ENCODE data around the gene RASGRP3. TPM values are rescaled to one million over a fixed set of nuclear protein-coding genes. Genes with fewer than 3 reads are reported as not detected.

RASGRP3 gene
- total and polyA plus RNA-seq, 2 of the 13 experiments (the other 11 are each of a cell fraction or from before 2014, with no cell fraction given), result 0.01 TPM; not detected in 1

GRCh38 chr2:33532146-33532545 is 55.7 kb downstream of the RASGRP3 start (continued):
- TF ChIP-seq TBP (CRISPR knock-in tag; IDR thresholded peaks at IDR 0.05), result no peak
- no peak for TF ChIP-seq CHCHD3 (CRISPR knock-in tag; IDR thresholded peaks at IDR 0.05)

- CTCF ChIA-PET (ENCODE audit: low intra/inter-chr PET ratio, low total read pairs), result no interaction called here
- ATAC-seq (no peak), DNase-seq (ENCODE audit: low spot score) (no peak), FAIRE-seq (no peak)
- H3K4me2 ChIP-seq (ENCODE audit: low read depth, low read length), result no peak overlapping the region
- no peaks in the 10 kb centered on the region; a peak in 1 of 5 replicates for H3K27me3 ChIP-seq (ENCODE audit: control insufficient read depth in 1 of 2, insufficient read depth in 2 of 2, low read length in 2 of 2)
- H3K79me2 ChIP-seq (ENCODE audit: insufficient read depth, low read length), result no peaks in the 10 kb centered on the region
- no peaks in the 10 kb centered on the region for H3K4me1 ChIP-seq (ENCODE audit: insufficient read depth, low read length)
- WGBS (ENCODE audit: low lambda C conversion rate), result 10% methylated on average over 2 of the region's 2 CpGs
- H3K4me3 ChIP-seq (replicated peaks in 1 of 3; ENCODE audit: insufficient read depth in 1 of 3, low read depth in 2 of 3, low read length in 3 of 3), result no peak overlapping the region
- POLR2A ChIA-PET, result no interaction called here
- no peaks in the 10 kb centered on the region for H4K20me1 ChIP-seq (ENCODE audit: insufficient read depth, low read length)
- no peak overlapping the region for H3K27ac ChIP-seq (ENCODE audit: extremely low read length, insufficient read depth, low read length)
- no TSS peak for BruUV-seq (replicated peaks)
- H3K36me3 ChIP-seq (replicated peaks in 1 of 2; ENCODE audit: control insufficient read depth in 1 of 2, insufficient read depth in 2 of 2, low read length in 2 of 2), result no peaks in the 10 kb centered on the region
- H3K9ac ChIP-seq (ENCODE audit: insufficient read depth, low read depth, low read length), result no peak overlapping the region
- intact Hi-C loops (cut with micrococcal nuclease; ENCODE audit: unreplicated experiment) (no loop called here), in situ Hi-C loops (cut with HindIII; ENCODE audit: extremely low pct_ligation_motif_present, low pct_unique_long_range_greater_than_20kb) (no loop called here)
- TF ChIP-seq, protein P1, sequence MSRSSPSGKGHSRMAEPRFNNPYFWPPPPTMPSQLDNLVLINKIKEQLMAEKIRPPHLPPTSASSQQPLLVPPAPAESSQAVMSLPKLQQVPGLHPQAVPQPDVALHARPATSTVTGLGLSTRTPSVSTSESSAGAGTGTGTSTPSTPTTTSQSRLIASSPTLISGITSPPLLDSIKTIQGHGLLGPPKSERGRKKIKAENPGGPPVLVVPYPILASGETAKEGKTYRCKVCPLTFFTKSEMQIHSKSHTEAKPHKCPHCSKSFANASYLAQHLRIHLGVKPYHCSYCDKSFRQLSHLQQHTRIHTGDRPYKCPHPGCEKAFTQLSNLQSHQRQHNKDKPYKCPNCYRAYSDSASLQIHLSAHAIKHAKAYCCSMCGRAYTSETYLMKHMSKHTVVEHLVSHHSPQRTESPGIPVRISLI (CRISPR knock-in tag; IDR thresholded peaks at IDR 0.05; ENCODE audit: borderline replicate concordance), result no peak
- TF ChIP-seq ZNF432 (CRISPR knock-in tag; IDR thresholded peaks at IDR 0.05; ENCODE audit: borderline replicate concordance) (no peak), ZNF280D (CRISPR knock-in tag; IDR thresholded peaks at IDR 0.05) (no peak), RELA (CRISPR knock-in tag; IDR thresholded peaks at IDR 0.05) (no peak), MED1 (CRISPR knock-in tag; IDR thresholded peaks at IDR 0.05) (no peak), FOXK2 (IDR thresholded peaks at IDR 0.05) (no peak), SIX4 (CRISPR knock-in tag; IDR thresholded peaks at IDR 0.05) (no peak)
- TF ChIP-seq, protein P2, sequence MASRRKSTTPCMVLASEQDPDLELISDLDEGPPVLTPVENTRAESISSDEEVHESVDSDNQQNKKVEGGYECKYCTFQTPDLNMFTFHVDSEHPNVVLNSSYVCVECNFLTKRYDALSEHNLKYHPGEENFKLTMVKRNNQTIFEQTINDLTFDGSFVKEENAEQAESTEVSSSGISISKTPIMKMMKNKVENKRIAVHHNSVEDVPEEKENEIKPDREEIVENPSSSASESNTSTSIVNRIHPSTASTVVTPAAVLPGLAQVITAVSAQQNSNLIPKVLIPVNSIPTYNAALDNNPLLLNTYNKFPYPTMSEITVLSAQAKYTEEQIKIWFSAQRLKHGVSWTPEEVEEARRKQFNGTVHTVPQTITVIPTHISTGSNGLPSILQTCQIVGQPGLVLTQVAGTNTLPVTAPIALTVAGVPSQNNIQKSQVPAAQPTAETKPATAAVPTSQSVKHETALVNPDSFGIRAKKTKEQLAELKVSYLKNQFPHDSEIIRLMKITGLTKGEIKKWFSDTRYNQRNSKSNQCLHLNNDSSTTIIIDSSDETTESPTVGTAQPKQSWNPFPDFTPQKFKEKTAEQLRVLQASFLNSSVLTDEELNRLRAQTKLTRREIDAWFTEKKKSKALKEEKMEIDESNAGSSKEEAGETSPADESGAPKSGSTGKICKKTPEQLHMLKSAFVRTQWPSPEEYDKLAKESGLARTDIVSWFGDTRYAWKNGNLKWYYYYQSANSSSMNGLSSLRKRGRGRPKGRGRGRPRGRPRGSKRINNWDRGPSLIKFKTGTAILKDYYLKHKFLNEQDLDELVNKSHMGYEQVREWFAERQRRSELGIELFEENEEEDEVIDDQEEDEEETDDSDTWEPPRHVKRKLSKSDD (CRISPR knock-in tag; IDR thresholded peaks at IDR 0.05; ENCODE audit: low read depth), result no peak
- no peak overlapping the region for H2AFZ ChIP-seq (ENCODE audit: low read length)
- H3K9me3 ChIP-seq (ENCODE audit: low read length), result no peaks in the 10 kb centered on the region
These were observed 56.5 kb downstream of the RASGRP3 start for GRCh38 chr2:33532966-33533365.
